ENCODE measurements around the gene JAK3.
"Not testable (repeated sequence)": the region's sequence is repeated elsewhere in the genome, so short reads cannot be mapped to it uniquely, and the experiment has no call there.

DNA sequence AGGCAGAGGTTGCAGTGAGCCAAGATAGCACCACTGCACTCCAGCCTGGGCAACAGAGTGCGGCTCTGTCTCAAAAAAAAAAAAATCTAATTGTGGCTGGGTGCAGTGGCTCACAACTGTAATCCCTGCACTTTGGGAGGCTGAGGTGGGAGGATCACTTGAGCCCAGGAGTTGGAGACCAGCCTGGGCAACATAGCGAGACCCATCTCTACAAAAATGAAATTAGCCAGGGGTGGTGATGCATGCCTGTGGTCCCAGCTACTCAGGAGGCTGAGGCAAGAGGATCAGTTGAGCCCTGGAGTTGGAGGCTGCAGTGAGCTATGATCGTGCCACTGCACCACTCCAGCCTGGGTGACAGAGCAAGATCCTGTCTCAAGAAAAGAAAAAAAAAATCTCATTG lies 49.2 kb downstream of the JAK3 start:
- not testable (repeated sequence) for TF ChIP-seq RAD21 (IDR thresholded peaks at IDR 0.05; ENCODE audit: low read length); POLR2A (IDR thresholded peaks at IDR 0.05; ENCODE audit: low read depth, low read length); BHLHE40 (IDR thresholded peaks at IDR 0.05; ENCODE audit: low read depth, low read length); MAZ (IDR thresholded peaks at IDR 0.05; ENCODE audit: borderline replicate concordance, low read depth, low read length); CHD1 (IDR thresholded peaks at IDR 0.05; ENCODE audit: low read depth, low read length); CEBPB (IDR thresholded peaks at IDR 0.05; ENCODE audit: low read depth, low read length); RFX5 (IDR thresholded peaks at IDR 0.05; ENCODE audit: low read depth, low read length); MXI1 (IDR thresholded peaks at IDR 0.05; ENCODE audit: borderline replicate concordance, low read depth, low read length); RCOR1 (IDR thresholded peaks at IDR 0.05; ENCODE audit: insufficient replicate concordance, low read length)
- TF ChIP-seq, protein P1, sequence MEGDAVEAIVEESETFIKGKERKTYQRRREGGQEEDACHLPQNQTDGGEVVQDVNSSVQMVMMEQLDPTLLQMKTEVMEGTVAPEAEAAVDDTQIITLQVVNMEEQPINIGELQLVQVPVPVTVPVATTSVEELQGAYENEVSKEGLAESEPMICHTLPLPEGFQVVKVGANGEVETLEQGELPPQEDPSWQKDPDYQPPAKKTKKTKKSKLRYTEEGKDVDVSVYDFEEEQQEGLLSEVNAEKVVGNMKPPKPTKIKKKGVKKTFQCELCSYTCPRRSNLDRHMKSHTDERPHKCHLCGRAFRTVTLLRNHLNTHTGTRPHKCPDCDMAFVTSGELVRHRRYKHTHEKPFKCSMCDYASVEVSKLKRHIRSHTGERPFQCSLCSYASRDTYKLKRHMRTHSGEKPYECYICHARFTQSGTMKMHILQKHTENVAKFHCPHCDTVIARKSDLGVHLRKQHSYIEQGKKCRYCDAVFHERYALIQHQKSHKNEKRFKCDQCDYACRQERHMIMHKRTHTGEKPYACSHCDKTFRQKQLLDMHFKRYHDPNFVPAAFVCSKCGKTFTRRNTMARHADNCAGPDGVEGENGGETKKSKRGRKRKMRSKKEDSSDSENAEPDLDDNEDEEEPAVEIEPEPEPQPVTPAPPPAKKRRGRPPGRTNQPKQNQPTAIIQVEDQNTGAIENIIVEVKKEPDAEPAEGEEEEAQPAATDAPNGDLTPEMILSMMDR (conservative IDR thresholded peaks at IDR 0.05; ENCODE audit: low read depth, low read length) = not testable (repeated sequence)
- TF ChIP-seq, protein P2, sequence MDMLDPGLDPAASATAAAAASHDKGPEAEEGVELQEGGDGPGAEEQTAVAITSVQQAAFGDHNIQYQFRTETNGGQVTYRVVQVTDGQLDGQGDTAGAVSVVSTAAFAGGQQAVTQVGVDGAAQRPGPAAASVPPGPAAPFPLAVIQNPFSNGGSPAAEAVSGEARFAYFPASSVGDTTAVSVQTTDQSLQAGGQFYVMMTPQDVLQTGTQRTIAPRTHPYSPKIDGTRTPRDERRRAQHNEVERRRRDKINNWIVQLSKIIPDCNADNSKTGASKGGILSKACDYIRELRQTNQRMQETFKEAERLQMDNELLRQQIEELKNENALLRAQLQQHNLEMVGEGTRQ (IDR thresholded peaks at IDR 0.05; ENCODE audit: low read depth, low read length) = not testable (repeated sequence)
- TF ChIP-seq, protein P3, sequence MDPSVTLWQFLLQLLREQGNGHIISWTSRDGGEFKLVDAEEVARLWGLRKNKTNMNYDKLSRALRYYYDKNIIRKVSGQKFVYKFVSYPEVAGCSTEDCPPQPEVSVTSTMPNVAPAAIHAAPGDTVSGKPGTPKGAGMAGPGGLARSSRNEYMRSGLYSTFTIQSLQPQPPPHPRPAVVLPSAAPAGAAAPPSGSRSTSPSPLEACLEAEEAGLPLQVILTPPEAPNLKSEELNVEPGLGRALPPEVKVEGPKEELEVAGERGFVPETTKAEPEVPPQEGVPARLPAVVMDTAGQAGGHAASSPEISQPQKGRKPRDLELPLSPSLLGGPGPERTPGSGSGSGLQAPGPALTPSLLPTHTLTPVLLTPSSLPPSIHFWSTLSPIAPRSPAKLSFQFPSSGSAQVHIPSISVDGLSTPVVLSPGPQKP (IDR thresholded peaks at IDR 0.05; ENCODE audit: borderline replicate concordance, low read depth, low read length) = not testable (repeated sequence)
